D721Med (cell line): ENCODE results near the gene PTPN1.

Source experiments
- DNase-seq: peaks from one replicate; pipeline ENCODE4 v3.0.0; 2011; ENCODE audit warnings: low spot score; ENCODE audit not compliant: insufficient read length
- FAIRE-seq: peaks from 2 replicates; lab custom pipeline; 2011; peaks lifted over from hg19 to GRCh38; lab: Jason Lieb, UNC
- CTCF ChIP-seq: IDR thresholded peaks from 2 replicates; pipeline ENCODE4 v1.5.1; 2012; ENCODE audit warnings: mild to moderate bottlenecking, control low read depth; ENCODE audit not compliant: insufficient read depth; ENCODE audit errors: missing control alignments

PTPN1 gene

GRCh38 chr20:50526403-50526989 is 16.3 kb downstream of the PTPN1 start:
- FAIRE-seq (no peak), DNase-seq (no peak)
- no peak for TF ChIP-seq CTCF

GRCh38 chr20:50527068-50527605 is 17.0 kb downstream of the PTPN1 start:
- no peak for FAIRE-seq
- no peak for DNase-seq
- TF ChIP-seq CTCF = no peak

- FAIRE-seq (no peak), DNase-seq (no peak)
- no peak for TF ChIP-seq CTCF
These were observed 17.9 kb downstream of the PTPN1 start for GRCh38 chr20:50528129-50528528.

- no peak for TF ChIP-seq CTCF
- FAIRE-seq = no peak
- DNase-seq = no peak
These were observed 18.7 kb downstream of the PTPN1 start for GRCh38 chr20:50528804-50529351.

GRCh38 chr20:50532221-50532620 is 22.0 kb downstream of the PTPN1 start:
- FAIRE-seq = no peak
- TF ChIP-seq CTCF = no peak
- no peak for DNase-seq

GRCh38 chr20:50533061-50533460 is 22.9 kb downstream of the PTPN1 start:
- TF ChIP-seq CTCF = no peak
- DNase-seq (no peak), FAIRE-seq (no peak)

- no peak for TF ChIP-seq CTCF
- no peak for DNase-seq
- no peak for FAIRE-seq
These were observed 23.3 kb downstream of the PTPN1 start for GRCh38 chr20:50533464-50533863.
